Upper lobe of left lung (tissue), 4 donors: ENCODE results near the gene TGIF1.
A peak's percentile ranks its signal among the peaks of the same experiment; 100 is the strongest.

Experiments
- EP300 ChIP-seq, 4 donors: sonication (generic); formaldehyde crosslinking; IDR thresholded peaks; one replicate each; pipeline ENCODE4 v1.5.1; 2017; ENCODE audit warnings: antibody characterized with exemption in 4 of 4, control low read depth in 2 of 4
- POLR2A ChIP-seq, 4 donors: fragments of 450-650 bp; IDR thresholded peaks; one replicate each; pipeline ENCODE4 v1.5.1; 2016 to 2017; ENCODE audit warnings: antibody characterized with exemption in 4 of 4, mild to moderate bottlenecking in 2 of 4
- POLR2AphosphoS5 ChIP-seq, 2 donors: sonication (generic); formaldehyde crosslinking; IDR thresholded peaks; one replicate each; pipeline ENCODE4 v1.5.1; 2017; ENCODE audit warnings: antibody characterized with exemption in 2 of 2
- TF ChIP-seq, protein P1 (sequence below), 6 experiments: fragments of 450-650 bp in 4 of 6; fragments of 200-600 bp in 2 of 6; sonication (generic) in 2 of 6; IDR thresholded peaks; one replicate each; pipeline ENCODE4 v1.5.1; 2016 to 2019; ENCODE audit warnings: antibody characterized with exemption in 6 of 6

DNA sequence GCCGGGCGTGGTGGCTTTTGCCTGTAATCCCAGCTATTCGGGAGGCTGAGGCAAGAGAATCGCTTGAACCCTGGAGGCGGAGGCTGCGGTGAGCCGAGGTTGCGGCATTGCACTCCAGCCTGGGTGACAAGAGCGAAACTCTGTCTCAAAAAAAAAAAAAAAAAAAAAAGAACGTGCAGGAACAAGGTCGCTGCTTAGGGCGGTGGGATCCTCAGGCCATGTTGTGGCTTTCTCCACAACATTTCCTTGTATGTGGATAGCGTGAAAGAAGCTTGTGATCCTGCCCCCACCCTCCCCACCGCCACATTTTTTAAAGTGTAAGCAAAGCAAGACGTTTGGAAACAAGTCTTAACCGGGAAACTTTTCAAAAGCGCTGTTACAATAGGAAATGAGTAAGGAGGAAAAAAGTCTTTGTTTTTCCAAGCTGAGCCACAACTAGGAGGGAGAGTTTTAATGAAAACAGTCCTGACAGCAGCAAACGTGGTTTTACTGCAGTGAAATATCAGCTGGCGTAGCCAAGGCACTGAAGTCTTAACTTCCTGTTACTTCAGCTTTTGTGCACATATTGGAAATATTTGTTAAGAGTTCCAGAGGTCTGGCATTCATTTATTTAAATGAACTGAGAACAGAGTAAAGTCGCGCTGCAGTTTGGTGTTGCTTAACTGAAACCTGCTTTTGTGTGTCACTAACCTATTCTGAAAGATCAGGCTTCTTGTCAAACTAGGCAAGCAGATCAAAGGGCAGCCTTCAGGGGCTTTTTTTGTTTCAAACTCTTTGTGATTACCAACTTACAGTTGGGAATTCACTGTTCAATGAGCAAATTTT lies 3.8 kb downstream of the TGIF1 start:
- TF ChIP-seq, protein P1, sequence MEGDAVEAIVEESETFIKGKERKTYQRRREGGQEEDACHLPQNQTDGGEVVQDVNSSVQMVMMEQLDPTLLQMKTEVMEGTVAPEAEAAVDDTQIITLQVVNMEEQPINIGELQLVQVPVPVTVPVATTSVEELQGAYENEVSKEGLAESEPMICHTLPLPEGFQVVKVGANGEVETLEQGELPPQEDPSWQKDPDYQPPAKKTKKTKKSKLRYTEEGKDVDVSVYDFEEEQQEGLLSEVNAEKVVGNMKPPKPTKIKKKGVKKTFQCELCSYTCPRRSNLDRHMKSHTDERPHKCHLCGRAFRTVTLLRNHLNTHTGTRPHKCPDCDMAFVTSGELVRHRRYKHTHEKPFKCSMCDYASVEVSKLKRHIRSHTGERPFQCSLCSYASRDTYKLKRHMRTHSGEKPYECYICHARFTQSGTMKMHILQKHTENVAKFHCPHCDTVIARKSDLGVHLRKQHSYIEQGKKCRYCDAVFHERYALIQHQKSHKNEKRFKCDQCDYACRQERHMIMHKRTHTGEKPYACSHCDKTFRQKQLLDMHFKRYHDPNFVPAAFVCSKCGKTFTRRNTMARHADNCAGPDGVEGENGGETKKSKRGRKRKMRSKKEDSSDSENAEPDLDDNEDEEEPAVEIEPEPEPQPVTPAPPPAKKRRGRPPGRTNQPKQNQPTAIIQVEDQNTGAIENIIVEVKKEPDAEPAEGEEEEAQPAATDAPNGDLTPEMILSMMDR (IDR thresholded peaks at IDR 0.05), result no peak
- TF ChIP-seq POLR2A (IDR thresholded peaks at IDR 0.05) (peak in 2 of 4 donors; percentile 9 to 51), EP300 (IDR thresholded peaks at IDR 0.05) (peak in 1 of 4 donors; percentile 21), POLR2AphosphoS5 (IDR thresholded peaks at IDR 0.05) (peak; percentile 21 to 73)
